ENCODE results near the gene MELK.
"Not testable (repeated sequence)": the region's sequence is repeated elsewhere in the genome, so short reads cannot be mapped to it uniquely, and the experiment has no call there.

Gene MELK

GRCh38 chr9:36572515-36573418, at the start of gene MELK:
Gene MELK, plus strand, starts transcription at chr9:36572895. Its CDS starts 8,787 bp downstream, at chr9:36581682.
- FAIRE-seq: no peak

GRCh38 chr9:36530224-36530623, 42.5 kb upstream of the MELK start:
- no peak for FAIRE-seq

GRCh38 chr9:36532353-36532752, 40.3 kb upstream of the MELK start:
- no peak for FAIRE-seq

GRCh38 chr9:36533726-36534125, 39.0 kb upstream of the MELK start:
- not testable (repeated sequence) for FAIRE-seq

- FAIRE-seq: no peak
Observed at GRCh38 chr9:36535107-36535506, 37.6 kb upstream of the MELK start.

GRCh38 chr9:36537861-36538260, 34.8 kb upstream of the MELK start:
- FAIRE-seq: no peak

GRCh38 chr9:36542355-36542754, 30.3 kb upstream of the MELK start:
- no peak for FAIRE-seq

GRCh38 chr9:36543916-36544315, 28.8 kb upstream of the MELK start:
- no peak for FAIRE-seq

GRCh38 chr9:36547598-36547997, 25.1 kb upstream of the MELK start:
- no peak for FAIRE-seq

GRCh38 chr9:36548454-36548853, 24.2 kb upstream of the MELK start:
- FAIRE-seq: no peak

- no peak for FAIRE-seq
Observed at GRCh38 chr9:36550135-36550534, 22.6 kb upstream of the MELK start.

- FAIRE-seq: not testable (repeated sequence)
Observed at GRCh38 chr9:36550631-36551098, 22.0 kb upstream of the MELK start.

GRCh38 chr9:36551129-36551528, 21.6 kb upstream of the MELK start:
- no peak for FAIRE-seq

- no peak for FAIRE-seq
Observed at GRCh38 chr9:36551910-36552309, 20.8 kb upstream of the MELK start.

- FAIRE-seq: no peak
Observed at GRCh38 chr9:36559036-36559695, 13.5 kb upstream of the MELK start.

- no peak for FAIRE-seq
Observed at GRCh38 chr9:36560771-36561170, 11.9 kb upstream of the MELK start.

GRCh38 chr9:36562801-36563200, 9.9 kb upstream of the MELK start:
- FAIRE-seq: not testable (repeated sequence)

- no peak for FAIRE-seq
Observed at GRCh38 chr9:36566813-36567221, 5.9 kb upstream of the MELK start.

- not testable (repeated sequence) for FAIRE-seq
Observed at GRCh38 chr9:36568681-36569080, 4.0 kb upstream of the MELK start.

- no peak for FAIRE-seq
Observed at GRCh38 chr9:36571333-36571732, 1.4 kb upstream of the MELK start.

- not testable (repeated sequence) for FAIRE-seq
Observed at GRCh38 chr9:36574045-36574444, 1.4 kb downstream of the MELK start.

GRCh38 chr9:36575411-36575882, 2.8 kb downstream of the MELK start:
- FAIRE-seq: peak; percentile 11

GRCh38 chr9:36576866-36577265, 4.2 kb downstream of the MELK start:
- no peak for FAIRE-seq

Measured in A204.1 (cell line).